HG03575 (cell line): Measurements from ENCODE around the gene CAPZB.

ENCODE experiments used
- ATAC-seq: cut with Tn5 transposase; IDR thresholded peaks from one replicate; pipeline ENCODE4 v1.9.1; 2021; ENCODE audit not compliant: unreplicated experiment, insufficient number of reproducible peaks, low FRiP score; ENCODE audit errors: extremely low read depth

The CAPZB gene

GRCh38 chr1:19456968-19457441, 28.3 kb downstream of the CAPZB start:
- ATAC-seq: no peak

GRCh38 chr1:19455353-19455752, 30.0 kb downstream of the CAPZB start:
- ATAC-seq: no peak

GRCh38 chr1:19454265-19455146, 30.8 kb downstream of the CAPZB start:
- ATAC-seq: no peak

GRCh38 chr1:19453741-19454201, 31.6 kb downstream of the CAPZB start:
- no peak for ATAC-seq

GRCh38 chr1:19452221-19452663, 33.1 kb downstream of the CAPZB start:
- ATAC-seq: no peak

GRCh38 chr1:19450811-19451515, 34.4 kb downstream of the CAPZB start:
- ATAC-seq: no peak

GRCh38 chr1:19449454-19450228, 35.7 kb downstream of the CAPZB start:
- no peak for ATAC-seq

- no peak for ATAC-seq
These were observed 36.6 kb downstream of the CAPZB start for GRCh38 chr1:19448491-19449439.

GRCh38 chr1:19447550-19447949, 37.8 kb downstream of the CAPZB start:
- no peak for ATAC-seq

- no peak for ATAC-seq
These were observed 39.7 kb downstream of the CAPZB start for GRCh38 chr1:19445417-19446342.

GRCh38 chr1:19444296-19445021, 40.9 kb downstream of the CAPZB start:
- no peak for ATAC-seq

- no peak for ATAC-seq
These were observed 42.0 kb downstream of the CAPZB start for GRCh38 chr1:19443326-19443725.

- no peak for ATAC-seq
These were observed 42.9 kb downstream of the CAPZB start for GRCh38 chr1:19442154-19443096.

GRCh38 chr1:19441048-19441780, 44.1 kb downstream of the CAPZB start:
- ATAC-seq: no peak
